K562 (cell line): Measurements from ENCODE around the gene USHBP1. TPM values are rescaled to one million over a fixed set of nuclear protein-coding genes. Genes with fewer than 3 reads are reported as not detected.

Experiments
- ARID2 ChIP-seq: fragments of 450-650 bp; IDR thresholded peaks from 2 replicates; pipeline ENCODE4 v1.6.1; 2017; ENCODE audit warnings: antibody characterized with exemption, mild to moderate bottlenecking
- BRF2 ChIP-seq: IDR thresholded peaks from 3 replicates; pipeline ENCODE4 v1.6.1; 2011; ENCODE audit warnings: borderline replicate concordance, mild to moderate bottlenecking; ENCODE audit not compliant: insufficient read length, insufficient read depth
- CC2D1A ChIP-seq: fragments of 450-650 bp; IDR thresholded peaks from 2 replicates; pipeline ENCODE4 v1.6.1; 2017; ENCODE audit warnings: mild to moderate bottlenecking
- ELF2 ChIP-seq: fragments of 250-450 bp; sonication (Bioruptor Pico); IDR thresholded peaks from 2 replicates; pipeline ENCODE4 v1.5.0; 2021; ENCODE audit warnings: mild to moderate bottlenecking
- HEY1 ChIP-seq: fragments of 250-450 bp; sonication (Bioruptor Pico); IDR thresholded peaks from 2 replicates; pipeline ENCODE4 v1.5.0; 2020; ENCODE audit warnings: mild to moderate bottlenecking, moderate library complexity, borderline replicate concordance
- HNRNPLL ChIP-seq: fragments of 200-400 bp; formaldehyde crosslinking; IDR thresholded peaks from 2 replicates; pipeline ENCODE4 v1.6.1; 2017; ENCODE audit warnings: low read length, low read depth, mild to moderate bottlenecking; ENCODE audit not compliant: poor library complexity, severe bottlenecking
- MXI1 ChIP-seq: IDR thresholded peaks from 2 replicates; pipeline ENCODE4 v1.6.1; 2011; ENCODE audit warnings: low read depth, mild to moderate bottlenecking, improper control_type of control experiment, low read length
- NKRF ChIP-seq: fragments of 450-650 bp; IDR thresholded peaks from 2 replicates; pipeline ENCODE4 v1.6.1; 2016; ENCODE audit warnings: borderline replicate concordance
- OTX1 ChIP-seq: fragments of 450-650 bp; formaldehyde crosslinking; IDR thresholded peaks from 2 replicates; pipeline ENCODE4 v1.4.0; 2022; ENCODE audit warnings: mild to moderate bottlenecking
- POLR2AphosphoS5 ChIP-seq: IDR thresholded peaks from 2 replicates; pipeline ENCODE4 v1.6.1; 2011; ENCODE audit warnings: mild to moderate bottlenecking, low read depth, low read length, moderate library complexity; ENCODE audit not compliant: control insufficient read depth, insufficient read depth
- PTTG1 ChIP-seq: fragments of 450-650 bp; IDR thresholded peaks from 2 replicates; pipeline ENCODE4 v1.6.1; 2016; ENCODE audit warnings: low read depth, mild to moderate bottlenecking, missing genetic modification characterization, missing compliant biosample characterization
- SETDB1 ChIP-seq: IDR thresholded peaks from one replicate; pipeline ENCODE4 v1.6.1; 2012; ENCODE audit warnings: low read length, control low read depth, inconsistent platforms
- ZNF175 ChIP-seq: fragments of 200-800 bp; sonication (Bioruptor generic); IDR thresholded peaks from 2 replicates; pipeline ENCODE4 v1.6.1; 2016; ENCODE audit warnings: low read depth, mild to moderate bottlenecking, missing genetic modification characterization, missing compliant biosample characterization
- ZNF584 ChIP-seq: fragments of 200-800 bp; sonication (Bioruptor generic); IDR thresholded peaks from 2 replicates; pipeline ENCODE4 v1.6.1; 2016; ENCODE audit warnings: low read depth, mild to moderate bottlenecking, missing genetic modification characterization, missing compliant biosample characterization
- ZNF696 ChIP-seq: fragments of 250-450 bp; sonication (Bioruptor Pico); conservative IDR thresholded peaks from 2 replicates; pipeline ENCODE4 v1.4.0; 2020; ENCODE audit warnings: mild to moderate bottlenecking, moderate library complexity
- polyA plus RNA-seq, 8 experiments: library from polyadenylated mRNA; depleted of rRNA in 4 of 8; stranded (reverse) in 5 of 8; unstranded in 3 of 8; fragments of >200 nt; fragmentation: Nextera tagmentation in 2 of 8; fragmentation: Illumina TruSeq in 1 of 8; extraction: Ambion mirVana in 2 of 8; extraction: Trizol in 1 of 8; gene quantifications; 2 replicates each; pipeline versions ENCODE4 v1.2.1 to v1.2.3, GENCODE V29; 2011 to 2014; ENCODE audit warnings: inconsistent platforms in 1 of 8, missing spikeins in 1 of 8
- total RNA-seq, 7 experiments: library from RNA; depleted of rRNA in 6 of 7; stranded (reverse); fragments of >200 nt in 6 of 7; fragmentation: Illumina TruSeq in 2 of 7; extraction: Trizol in 2 of 7; gene quantifications; 2 replicates each; pipeline versions ENCODE4 v1.2.1 to v1.2.3, GENCODE V29; 2011 to 2021; ENCODE audit warnings: low replicate concordance in 1 of 7
- TF ChIP-seq, protein P1 (sequence below): sonication (generic); formaldehyde crosslinking; IDR thresholded peaks from 2 replicates; pipeline ENCODE4 v1.8.1; 2023; ENCODE audit warnings: mild to moderate bottlenecking, missing genetic modification reagents
- TF ChIP-seq, protein P2 (sequence below), 2 experiments: IDR thresholded peaks; 2 replicates each; pipeline ENCODE4 v1.6.1; 2011; ENCODE audit warnings: borderline replicate concordance in 1 of 2, control low read depth in 1 of 2, low read depth in 1 of 2, low read length in 1 of 2, mild to moderate bottlenecking in 1 of 2, mixed read lengths in 1 of 2, moderate library complexity in 1 of 2; ENCODE audit not compliant: insufficient read depth in 1 of 2, insufficient read length in 1 of 2, poor library complexity in 1 of 2, severe bottlenecking in 1 of 2; ENCODE audit errors: extremely low read depth in 1 of 2
- TF ChIP-seq, protein P3 (sequence below), 2 experiments: fragments of 250-450 bp in 1 of 2; fragments of 450-650 bp in 1 of 2; sonication (Bioruptor Pico) in 1 of 2; IDR thresholded peaks; 2 replicates each; pipeline versions ENCODE4 v1.6.1 to v1.8.0; 2016 to 2021; ENCODE audit warnings: mild to moderate bottlenecking in 2 of 2, moderate library complexity in 2 of 2, missing compliant biosample characterization in 1 of 2, missing genetic modification characterization in 1 of 2

USHBP1 gene
- total and polyA plus RNA-seq, 9 of the 15 experiments (the other 6 are each of a cell fraction or from before 2014, with no cell fraction given) = 0.03 to 0.10 (median 0.05) TPM; not detected in 5

DNA sequence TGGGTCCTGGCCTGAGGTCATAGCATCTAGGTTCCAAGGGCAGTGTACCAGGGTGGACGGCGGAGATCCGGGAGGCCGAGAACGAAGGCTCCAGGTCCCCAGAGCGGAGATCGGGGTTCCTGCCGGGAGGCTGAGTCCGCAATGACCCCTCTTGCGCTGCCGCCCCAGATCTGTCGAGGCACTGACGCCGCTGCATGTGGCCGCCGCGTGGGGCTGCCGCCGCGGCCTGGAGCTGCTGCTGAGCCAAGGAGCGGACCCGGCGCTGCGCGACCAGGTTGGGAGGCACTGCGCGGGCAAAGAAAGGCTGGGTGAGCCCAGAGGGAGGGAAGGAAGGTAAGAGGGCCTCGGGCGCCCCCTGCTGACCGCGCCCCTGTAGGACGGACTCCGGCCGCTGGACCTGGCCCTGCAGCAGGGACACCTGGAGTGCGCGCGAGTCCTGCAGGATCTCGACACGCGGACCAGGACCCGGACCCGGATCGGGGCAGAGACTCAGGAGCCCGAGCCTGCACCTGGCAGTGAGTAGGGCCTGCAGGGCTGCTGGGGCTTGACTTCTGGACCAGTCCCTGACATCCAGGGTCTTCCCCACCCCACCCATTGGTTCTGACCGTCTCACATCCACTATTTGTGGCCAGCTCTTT, 18.1 kb upstream of the USHBP1 start (continued):
- TF ChIP-seq, protein P1, sequence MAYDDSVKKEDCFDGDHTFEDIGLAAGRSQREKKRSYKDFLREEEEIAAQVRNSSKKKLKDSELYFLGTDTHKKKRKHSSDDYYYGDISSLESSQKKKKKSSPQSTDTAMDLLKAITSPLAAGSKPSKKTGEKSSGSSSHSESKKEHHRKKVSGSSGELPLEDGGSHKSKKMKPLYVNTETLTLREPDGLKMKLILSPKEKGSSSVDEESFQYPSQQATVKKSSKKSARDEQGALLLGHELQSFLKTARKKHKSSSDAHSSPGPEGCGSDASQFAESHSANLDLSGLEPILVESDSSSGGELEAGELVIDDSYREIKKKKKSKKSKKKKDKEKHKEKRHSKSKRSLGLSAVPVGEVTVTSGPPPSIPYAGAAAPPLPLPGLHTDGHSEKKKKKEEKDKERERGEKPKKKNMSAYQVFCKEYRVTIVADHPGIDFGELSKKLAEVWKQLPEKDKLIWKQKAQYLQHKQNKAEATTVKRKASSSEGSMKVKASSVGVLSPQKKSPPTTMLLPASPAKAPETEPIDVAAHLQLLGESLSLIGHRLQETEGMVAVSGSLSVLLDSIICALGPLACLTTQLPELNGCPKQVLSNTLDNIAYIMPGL = peak; percentile 82
- TF ChIP-seq CC2D1A (0 out of 2 replicates have a peak, but pooled peaks have one; percentile 37), MXI1 (no peak), SETDB1 (no peak), ARID2 (peak; percentile 83; the same call in 1 of the 2 replicates), ELF2 (CRISPR knock-in tag) (no peak), BRF2 (no peak), HEY1 (CRISPR knock-in tag) (no peak), OTX1 (CRISPR knock-in tag) (no peak), HNRNPLL (peak; percentile 16), POLR2AphosphoS5 (no peak), ZNF175 (CRISPR knock-in tag) (no peak), ZNF696 (CRISPR knock-in tag) (no peak), PTTG1 (tag) (no peak), ZNF584 (CRISPR knock-in tag) (no peak), NKRF (no peak)
- TF ChIP-seq, protein P2, sequence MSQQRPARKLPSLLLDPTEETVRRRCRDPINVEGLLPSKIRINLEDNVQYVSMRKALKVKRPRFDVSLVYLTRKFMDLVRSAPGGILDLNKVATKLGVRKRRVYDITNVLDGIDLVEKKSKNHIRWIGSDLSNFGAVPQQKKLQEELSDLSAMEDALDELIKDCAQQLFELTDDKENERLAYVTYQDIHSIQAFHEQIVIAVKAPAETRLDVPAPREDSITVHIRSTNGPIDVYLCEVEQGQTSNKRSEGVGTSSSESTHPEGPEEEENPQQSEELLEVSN (IDR thresholded peaks at IDR 0.05; ENCODE audit: borderline replicate concordance in 1 of 2, extremely low read depth in 1 of 2, insufficient read depth in 1 of 2, insufficient read length in 1 of 2, low read depth in 1 of 2, low read length in 1 of 2, poor library complexity in 1 of 2, severe bottlenecking in 1 of 2) = peak; percentile 65 to 87
- TF ChIP-seq, protein P3, sequence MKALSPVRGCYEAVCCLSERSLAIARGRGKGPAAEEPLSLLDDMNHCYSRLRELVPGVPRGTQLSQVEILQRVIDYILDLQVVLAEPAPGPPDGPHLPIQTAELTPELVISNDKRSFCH (CRISPR knock-in tag; IDR thresholded peaks at IDR 0.05) = no peak
- TF ChIP-seq, protein P3 (tag; IDR thresholded peaks at IDR 0.05) = no peak
